G401 (cell line): ENCODE results near the gene DNAJC21. TPM values are rescaled to one million over a fixed set of nuclear protein-coding genes. Genes with fewer than 3 reads are reported as not detected.

Experiments used
- total RNA-seq: library from RNA; depleted of rRNA; stranded (reverse); fragments of >200 nt; shearing (Covaris generic); gene quantifications from 2 replicates; pipeline ENCODE4 v1.2.3, GENCODE V29; 2014; rRNA removed

The DNAJC21 gene
- total RNA-seq, 1 experiment from 2014 or later, result 16.3 TPM

Other genes starting within 250 kb of the DNAJC21 start
- not detected in 2 replicates for gene TTC23L, start 90.4 kb upstream of the DNAJC21 start, total RNA-seq
- 35.3 and 38.9 TPM in 2 replicates for gene RAD1, start 14.1 kb upstream of the DNAJC21 start, total RNA-seq
- 64.2 and 66.5 TPM in 2 replicates for gene BRIX1, start 13.8 kb upstream of the DNAJC21 start, total RNA-seq
- not detected in 2 replicates for gene AGXT2, start 118.4 kb downstream of the DNAJC21 start, total RNA-seq